Left ventricle myocardium superior (tissue), 1 donor: ENCODE results near the gene SMIM28. TPM values are rescaled to one million over a fixed set of nuclear protein-coding genes. Genes with fewer than 3 reads are reported as not detected.
"Not testable (repeated sequence)": the region's sequence is repeated elsewhere in the genome, so short reads cannot be mapped to it uniquely, and the experiment has no call there.

Experiments
- ATAC-seq: fragments of 200-7000 bp; cut with Tn5 transposase; one replicate; pipeline ENCODE4 v1.9.1; 2020; ENCODE audit warnings: mild to moderate bottlenecking, moderate library complexity
- DNase-seq: peaks from one replicate; pipeline ENCODE4 v3.0.0-alpha.2; 2020
- intact Hi-C: fragments of 100-400 bp; cut with micrococcal nuclease; formaldehyde crosslinking; loops from one replicate; pipeline ENCODE4 v1.11.0; 2022
- long read RNA-seq: library from polyadenylated mRNA; unstranded; transcript quantifications from one replicate; pipeline ENCODE4 v2.0.0, GENCODE V29; 2021
- total RNA-seq: library from RNA; stranded (reverse); fragmentation: NEBNext Ultra II Directional; extraction: Animal tissue kit (Norgen Biotek cat#: 25700); gene quantifications from one replicate; pipeline ENCODE4 v1.2.1, GENCODE V29; 2021
- donor health status: DM: no; HTN: yes; CAD: no; lungs with severe emphysema.

Gene SMIM28
- not detected for total RNA-seq
- long read RNA-seq: 0 reads

- ATAC-seq (peak; percentile 26), DNase-seq (no peak)
- intact Hi-C loops: no loop called here
Measured at GRCh38 chr6:138377844-138378243, at the start of gene SMIM28. TSS of gene SMIM28 (plus strand) at chr6:138377905. CDS start at chr6:138378073, 168 bp downstream.

GRCh38 chr6:138328210-138328609, 49.5 kb upstream of the SMIM28 start:
- intact Hi-C loops: no loop called here
- ATAC-seq (no peak), DNase-seq (no peak)

- DNase-seq (no peak), ATAC-seq (no peak)
- intact Hi-C loops: no loop called here
Measured at GRCh38 chr6:138330763-138331162, 46.9 kb upstream of the SMIM28 start.

- DNase-seq: no peak
- no peak for ATAC-seq
- intact Hi-C loops: no loop called here
Measured at GRCh38 chr6:138331444-138331843, 46.3 kb upstream of the SMIM28 start.

GRCh38 chr6:138331984-138332383, 45.7 kb upstream of the SMIM28 start:
- DNase-seq (no peak), ATAC-seq (no peak)
- intact Hi-C loops: no loop called here

- DNase-seq: peak; percentile 64
- ATAC-seq: peak; percentile 95
- intact Hi-C loops: no loop called here
Measured at GRCh38 chr6:138334000-138334399, 43.7 kb upstream of the SMIM28 start.

- intact Hi-C loops: no loop called here
- DNase-seq (no peak), ATAC-seq (no peak)
Measured at GRCh38 chr6:138334963-138335362, 42.7 kb upstream of the SMIM28 start.

GRCh38 chr6:138336221-138336620, 41.5 kb upstream of the SMIM28 start:
- DNase-seq (no peak), ATAC-seq (no peak)
- intact Hi-C loops: no loop called here

GRCh38 chr6:138337076-138337475, 40.6 kb upstream of the SMIM28 start:
- DNase-seq (no peak), ATAC-seq (no peak)
- intact Hi-C loops: no loop called here

- intact Hi-C loops: no loop called here
- DNase-seq (no peak), ATAC-seq (no peak)
Measured at GRCh38 chr6:138339024-138339423, 38.7 kb upstream of the SMIM28 start.

GRCh38 chr6:138341176-138341575, 36.5 kb upstream of the SMIM28 start:
- DNase-seq (no peak), ATAC-seq (no peak)
- intact Hi-C loops: no loop called here

GRCh38 chr6:138343112-138343511, 34.6 kb upstream of the SMIM28 start:
- no peak for DNase-seq
- ATAC-seq: no peak
- intact Hi-C loops: no loop called here

GRCh38 chr6:138345565-138346285, 32.0 kb upstream of the SMIM28 start:
- intact Hi-C loops: no loop called here
- no peak for ATAC-seq
- DNase-seq: no peak

- ATAC-seq (no peak), DNase-seq (no peak)
- intact Hi-C loops: no loop called here
Measured at GRCh38 chr6:138346302-138347195, 31.2 kb upstream of the SMIM28 start.

GRCh38 chr6:138347864-138348263, 29.8 kb upstream of the SMIM28 start:
- DNase-seq (no peak), ATAC-seq (no peak)
- intact Hi-C loops: no loop called here

GRCh38 chr6:138349891-138350290, 27.8 kb upstream of the SMIM28 start:
- DNase-seq (no peak), ATAC-seq (no peak)
- intact Hi-C loops: no loop called here

GRCh38 chr6:138357928-138358327, 19.8 kb upstream of the SMIM28 start:
- ATAC-seq (no peak), DNase-seq (no peak)
- intact Hi-C loops: no loop called here

- DNase-seq, intact Hi-C loops, ATAC-seq: not testable (repeated sequence)
Measured at GRCh38 chr6:138368684-138369083, 9.0 kb upstream of the SMIM28 start.

- ATAC-seq: no peak
- intact Hi-C loops: no loop called here
- DNase-seq: no peak
Measured at GRCh38 chr6:138370631-138371451, 6.9 kb upstream of the SMIM28 start.

GRCh38 chr6:138371452-138371711, 6.3 kb upstream of the SMIM28 start:
- DNase-seq (no peak), ATAC-seq (no peak)
- intact Hi-C loops: no loop called here
